AG09319 (cell line): ENCODE measurements around the gene PIP5K1B.

Experiments used
- DNase-seq: peaks from one replicate; pipeline ENCODE4 v3.0.0-alpha.2; 2010; ENCODE audit warnings: low read depth; ENCODE audit errors: extremely low read depth
- TF ChIP-seq, protein P1 (sequence below): IDR thresholded peaks from 2 replicates; pipeline ENCODE4 v1.5.1; 2011; ENCODE audit warnings: low read depth, mild to moderate bottlenecking, inconsistent platforms, low read length, moderate library complexity

PIP5K1B gene

DNA sequence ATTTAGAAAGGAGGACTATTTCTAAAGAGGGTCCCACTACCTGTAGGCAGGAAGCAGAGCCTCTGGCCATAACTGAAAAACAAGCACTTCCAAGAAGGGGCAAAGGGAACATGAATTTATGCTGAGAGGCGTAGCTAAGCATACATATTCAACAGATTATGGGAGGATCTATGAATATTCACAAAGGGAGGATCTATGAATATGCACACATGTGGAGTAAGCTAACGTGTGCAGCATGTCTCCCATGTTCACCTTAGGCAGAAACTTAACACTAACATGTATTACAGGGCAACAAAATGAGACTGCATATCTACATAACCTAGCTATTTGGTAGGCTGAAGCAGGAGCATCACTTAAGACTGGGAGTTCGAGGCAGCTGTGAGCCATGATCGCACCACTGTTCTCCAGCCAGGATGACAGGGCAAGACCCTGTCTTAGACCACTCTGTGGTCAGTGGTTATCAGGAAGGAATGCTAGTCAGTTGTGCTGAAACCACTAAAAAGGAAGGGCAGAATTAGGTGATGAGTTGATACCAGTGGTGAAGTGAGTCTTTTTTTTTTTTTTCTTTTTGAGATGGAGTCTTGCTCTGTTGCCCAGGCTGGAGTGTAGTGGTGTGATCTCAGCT, 351.3 kb downstream of the PIP5K1B start:
- TF ChIP-seq, protein P1, sequence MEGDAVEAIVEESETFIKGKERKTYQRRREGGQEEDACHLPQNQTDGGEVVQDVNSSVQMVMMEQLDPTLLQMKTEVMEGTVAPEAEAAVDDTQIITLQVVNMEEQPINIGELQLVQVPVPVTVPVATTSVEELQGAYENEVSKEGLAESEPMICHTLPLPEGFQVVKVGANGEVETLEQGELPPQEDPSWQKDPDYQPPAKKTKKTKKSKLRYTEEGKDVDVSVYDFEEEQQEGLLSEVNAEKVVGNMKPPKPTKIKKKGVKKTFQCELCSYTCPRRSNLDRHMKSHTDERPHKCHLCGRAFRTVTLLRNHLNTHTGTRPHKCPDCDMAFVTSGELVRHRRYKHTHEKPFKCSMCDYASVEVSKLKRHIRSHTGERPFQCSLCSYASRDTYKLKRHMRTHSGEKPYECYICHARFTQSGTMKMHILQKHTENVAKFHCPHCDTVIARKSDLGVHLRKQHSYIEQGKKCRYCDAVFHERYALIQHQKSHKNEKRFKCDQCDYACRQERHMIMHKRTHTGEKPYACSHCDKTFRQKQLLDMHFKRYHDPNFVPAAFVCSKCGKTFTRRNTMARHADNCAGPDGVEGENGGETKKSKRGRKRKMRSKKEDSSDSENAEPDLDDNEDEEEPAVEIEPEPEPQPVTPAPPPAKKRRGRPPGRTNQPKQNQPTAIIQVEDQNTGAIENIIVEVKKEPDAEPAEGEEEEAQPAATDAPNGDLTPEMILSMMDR: no peak
- no peak for DNase-seq

DNA sequence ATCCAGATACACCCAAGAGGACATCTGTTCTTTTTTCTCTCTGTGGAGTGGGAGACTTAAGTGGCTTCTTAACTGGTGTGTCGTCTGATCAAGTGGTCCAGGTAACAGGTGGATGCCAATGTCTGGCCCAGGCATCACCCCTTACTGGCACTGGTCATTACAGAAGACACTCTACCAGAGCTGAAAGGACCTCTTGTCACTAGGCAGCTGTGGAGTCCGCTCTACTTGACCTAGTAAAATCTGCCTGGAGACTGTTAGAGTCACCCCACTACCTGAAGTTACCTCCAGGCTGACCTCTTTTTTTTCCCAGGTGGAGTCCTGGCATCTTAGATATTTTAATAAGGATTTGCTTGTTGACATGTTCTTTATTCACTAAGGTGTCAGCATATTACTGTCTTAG, 353.1 kb downstream of the PIP5K1B start:
- no peak for DNase-seq
- TF ChIP-seq, protein P1: no peak
